ENCODE measurements around the gene ABAT.

GRCh38 chr16:8812162-8812843, 137.9 kb downstream of the ABAT start:
- no peak for TF ChIP-seq EZH2 (IDR thresholded peaks at IDR 0.05; ENCODE audit: insufficient read depth, low read length)
- no peak for TF ChIP-seq CTCF (IDR thresholded peaks at IDR 0.05; ENCODE audit: insufficient read depth, low read depth, low read length)
